NCI-H345 treated with DMSO at 0.1 percent for 48 hours (cell line): Measurements from ENCODE around the gene SMURF1.
"Not testable (repeated sequence)": the region's sequence is repeated elsewhere in the genome, so short reads cannot be mapped to it uniquely, and the experiment has no call there.

Experiments
- DNase-seq: peaks from one replicate; lab custom pipeline; 2025; ENCODE audit not compliant: unreplicated experiment; lab: John Stamatoyannopoulos, UW

SMURF1 gene

DNA sequence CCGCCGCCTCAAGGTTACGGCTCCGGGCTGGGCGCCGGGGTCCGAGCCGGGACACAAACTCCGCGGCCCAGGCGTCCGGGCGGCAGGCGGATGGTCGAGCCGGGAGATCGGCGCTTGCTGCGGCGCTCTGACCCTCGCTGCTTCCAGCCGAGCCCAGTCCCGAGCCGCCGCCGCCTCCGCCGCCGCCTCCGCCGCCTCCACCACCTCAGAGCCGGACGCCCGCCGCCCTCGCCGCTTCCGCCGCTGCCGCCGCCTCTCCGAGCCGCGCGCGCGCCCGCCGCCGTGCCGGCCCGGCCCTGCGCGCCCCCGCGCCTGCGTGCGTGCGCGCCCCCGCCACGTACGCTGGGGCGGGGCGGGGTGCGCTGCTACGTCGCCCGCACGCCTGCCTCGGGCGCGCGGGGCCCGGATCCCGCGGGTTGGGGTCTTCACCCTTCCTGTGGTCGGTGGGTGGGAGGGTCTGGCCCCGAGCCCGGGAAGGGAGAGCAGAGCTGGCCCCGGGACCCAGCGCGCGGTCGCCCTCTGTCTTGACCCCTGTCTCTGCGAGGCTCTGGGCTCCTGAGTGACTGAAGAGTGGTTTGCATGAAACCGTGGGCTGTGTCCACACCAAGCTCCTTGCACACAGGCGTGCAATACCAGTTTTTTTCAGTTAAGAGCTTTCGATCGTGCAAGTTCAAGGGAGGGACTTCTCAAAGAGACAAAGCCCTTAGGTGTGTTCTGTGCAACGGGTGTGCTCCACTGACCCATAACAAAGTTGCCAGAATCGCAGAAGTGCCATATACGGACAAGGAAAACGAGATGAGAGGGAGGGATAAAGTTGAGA, at the start of gene SMURF1:
SMURF1 (minus strand) TSS at position 256 of the 820 bp plus-strand sequence. CDS start 328 bp downstream, outside the sequence.
- DNase-seq, result peak; percentile 24

DNA sequence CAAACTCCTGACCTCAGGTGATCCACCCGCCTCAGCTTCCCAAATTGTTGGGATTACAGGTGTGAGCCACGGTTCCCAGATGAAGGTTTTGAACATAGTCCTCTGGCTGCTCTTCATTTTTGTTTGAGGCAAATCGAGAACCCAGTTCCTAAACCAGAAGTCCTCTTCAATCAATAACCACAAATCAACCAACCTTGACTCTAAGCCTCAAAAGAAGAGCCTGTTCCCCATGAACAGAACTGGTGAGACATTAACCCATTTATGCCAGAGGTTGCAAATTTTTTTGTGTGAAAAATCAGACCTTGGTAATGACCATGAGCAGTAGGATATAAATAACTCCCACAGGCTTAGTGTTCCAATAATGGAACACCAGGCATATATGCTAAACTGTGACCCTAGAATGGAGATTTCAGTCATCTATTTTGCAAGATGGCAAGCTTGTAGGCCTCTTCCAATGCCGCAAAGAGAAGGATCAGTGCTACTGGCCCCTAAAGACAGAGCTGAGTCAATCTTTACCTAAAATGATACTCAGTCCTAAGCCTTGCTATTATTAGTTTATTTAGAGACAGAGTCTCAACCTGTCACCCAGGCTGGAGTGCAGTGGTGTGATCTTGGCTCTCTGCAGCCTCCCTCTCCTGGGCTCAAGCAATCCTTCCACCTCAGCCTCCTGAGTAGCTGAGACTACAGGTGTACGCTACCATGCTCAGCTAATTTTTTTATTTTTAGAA, 48.1 kb upstream of the SMURF1 start:
- no peak for DNase-seq

DNA sequence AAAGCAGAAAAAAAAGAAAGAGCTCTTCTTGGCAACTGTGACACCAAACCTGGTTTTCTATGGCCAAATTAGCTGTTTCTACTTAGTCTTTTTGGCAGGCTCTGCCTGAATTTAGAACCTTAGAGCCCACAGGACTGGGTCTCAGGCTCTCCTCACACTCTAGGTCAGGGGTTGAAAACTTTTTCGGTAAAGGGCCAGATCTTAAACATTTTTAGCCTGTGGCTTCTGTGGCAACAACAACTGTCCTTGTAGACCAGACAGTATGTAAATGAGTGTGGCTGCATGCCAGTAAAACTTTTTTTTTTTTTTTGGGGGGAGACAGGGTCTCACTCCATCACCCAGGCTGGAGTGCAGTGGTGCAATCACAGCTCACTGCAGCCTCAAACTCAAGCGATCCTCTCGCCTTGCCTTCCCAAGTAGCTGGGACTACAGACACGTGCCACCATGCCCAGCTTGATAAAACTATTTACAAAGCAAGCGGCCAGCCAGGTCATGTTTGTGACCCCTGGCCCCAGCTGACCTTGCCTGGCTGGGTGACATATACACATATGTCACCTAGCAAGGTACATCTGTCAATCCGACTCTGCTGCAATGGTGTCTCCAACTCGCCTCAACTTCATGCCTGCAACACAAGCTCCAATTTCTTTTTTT, 46.6 kb upstream of the SMURF1 start:
- no peak for DNase-seq

DNA sequence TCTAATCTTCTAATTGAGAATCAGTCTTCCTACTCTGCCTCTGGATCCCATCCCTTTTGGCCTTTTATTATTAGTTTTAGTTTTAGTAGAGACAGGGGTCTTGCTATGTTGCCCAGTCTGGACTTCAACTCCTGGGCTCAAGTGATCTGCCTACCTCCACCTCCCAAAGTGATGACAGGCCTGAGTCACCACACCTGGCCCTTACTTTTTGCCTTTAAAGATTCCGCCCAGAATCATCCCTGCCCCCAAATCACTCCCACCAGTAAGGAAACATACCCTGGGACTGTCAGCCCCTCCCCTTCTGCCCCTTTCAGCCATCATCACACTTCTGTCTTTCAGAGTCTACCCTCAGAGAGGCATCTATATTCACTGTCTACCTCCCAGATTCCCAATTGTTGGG, 45.3 kb upstream of the SMURF1 start:
- no peak for DNase-seq

DNA sequence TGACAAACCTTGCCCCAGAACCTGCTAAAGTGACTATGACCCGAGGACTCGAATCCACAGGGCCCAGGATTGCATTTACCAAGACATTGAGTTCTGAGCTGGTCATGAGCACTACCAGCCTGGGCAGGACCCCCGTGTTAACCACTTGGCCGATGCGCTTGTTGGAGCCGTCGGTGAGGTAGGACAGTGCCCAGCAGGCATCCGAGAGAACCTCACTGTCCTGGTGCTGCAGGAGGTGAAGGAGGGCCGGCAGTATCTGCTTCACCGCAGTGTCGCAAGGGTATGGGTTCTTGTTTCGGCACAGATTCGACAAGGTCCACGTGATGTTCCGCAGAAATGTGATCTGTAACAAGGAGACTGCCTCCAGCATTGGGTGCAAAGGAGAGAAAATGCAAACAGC, 44.3 kb upstream of the SMURF1 start:
- DNase-seq, result no peak

DNA sequence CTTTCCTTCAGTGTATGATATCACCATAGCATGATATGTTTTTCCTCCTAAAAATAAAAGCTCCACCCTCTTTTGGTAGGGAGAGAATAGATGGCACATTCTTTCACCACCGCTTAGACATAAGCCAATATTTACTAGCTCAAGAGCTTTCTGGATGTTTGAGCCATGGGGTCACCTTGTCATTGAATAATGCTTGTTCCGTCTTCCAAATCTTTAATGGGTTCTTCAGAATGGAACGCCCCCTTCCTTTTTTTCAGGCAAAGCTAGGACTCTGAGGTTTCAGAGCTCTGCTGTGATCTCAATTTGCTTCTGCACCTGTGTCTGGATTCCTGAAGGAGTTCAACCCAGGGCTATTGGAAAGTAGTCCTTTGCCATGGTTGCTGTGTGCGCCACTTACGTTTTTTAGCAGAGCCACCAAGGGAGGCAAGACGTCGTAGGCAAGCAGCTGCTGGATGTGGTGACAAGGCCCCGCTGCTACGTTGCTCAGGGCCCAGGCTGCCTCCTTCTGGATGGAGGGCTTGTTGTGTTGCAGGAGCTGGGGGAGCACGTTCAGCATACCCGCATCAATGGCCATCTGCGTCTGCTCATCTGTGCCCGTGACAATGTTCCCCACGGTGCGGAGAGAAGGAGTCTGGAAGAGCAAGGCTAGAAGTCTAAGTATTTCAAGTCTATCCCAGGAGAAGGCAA, 40.8 kb upstream of the SMURF1 start:
- no peak for DNase-seq

DNA sequence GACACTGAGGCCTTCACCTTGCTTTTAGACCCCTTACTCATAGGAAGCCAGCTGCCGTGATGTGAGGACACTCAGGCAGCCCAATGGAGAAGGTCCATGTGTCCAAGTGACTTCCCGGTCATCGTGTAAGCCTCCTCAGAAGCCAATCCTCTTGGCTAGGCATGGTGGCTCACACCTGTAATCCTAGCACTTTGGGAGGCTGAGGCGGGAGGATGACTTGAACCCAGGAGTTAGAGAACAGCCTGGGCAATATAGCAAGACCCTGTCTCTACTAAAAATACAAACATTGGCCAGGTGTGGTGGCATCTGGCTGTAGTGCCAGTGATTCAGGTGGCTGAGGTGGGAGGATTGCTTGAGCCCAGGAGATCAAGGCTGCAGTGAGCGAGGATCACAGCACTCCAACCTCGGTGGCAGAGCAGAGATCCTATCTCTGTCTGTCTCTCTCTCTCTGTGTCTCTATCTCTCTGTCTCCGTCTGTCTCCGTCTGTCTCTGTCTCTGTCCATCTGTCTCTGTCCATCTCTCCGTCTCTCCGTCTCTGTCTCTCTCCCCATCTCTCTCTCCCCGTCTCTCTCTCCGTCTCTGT, 36.3 kb upstream of the SMURF1 start:
- no peak for DNase-seq

DNA sequence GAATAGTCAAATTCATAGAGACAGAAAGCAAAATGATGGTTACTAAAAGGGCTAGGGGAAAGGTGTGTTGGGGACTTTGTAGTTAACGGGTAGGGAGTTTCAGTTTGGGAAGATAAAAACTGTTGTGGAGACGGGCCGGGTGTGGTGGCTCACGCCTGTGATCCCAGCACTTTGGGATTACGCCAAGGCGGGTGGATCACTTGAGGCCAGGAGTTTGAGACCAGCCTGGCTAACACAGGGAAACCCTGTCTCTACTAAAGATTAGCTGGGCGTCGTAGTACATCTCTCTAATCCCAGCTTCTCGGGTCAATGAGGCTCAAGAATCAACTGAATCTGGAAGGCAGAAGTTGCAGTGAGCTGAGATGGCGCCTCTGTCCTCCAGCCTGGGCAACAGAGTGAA, 33.3 kb upstream of the SMURF1 start:
- no peak for DNase-seq

DNA sequence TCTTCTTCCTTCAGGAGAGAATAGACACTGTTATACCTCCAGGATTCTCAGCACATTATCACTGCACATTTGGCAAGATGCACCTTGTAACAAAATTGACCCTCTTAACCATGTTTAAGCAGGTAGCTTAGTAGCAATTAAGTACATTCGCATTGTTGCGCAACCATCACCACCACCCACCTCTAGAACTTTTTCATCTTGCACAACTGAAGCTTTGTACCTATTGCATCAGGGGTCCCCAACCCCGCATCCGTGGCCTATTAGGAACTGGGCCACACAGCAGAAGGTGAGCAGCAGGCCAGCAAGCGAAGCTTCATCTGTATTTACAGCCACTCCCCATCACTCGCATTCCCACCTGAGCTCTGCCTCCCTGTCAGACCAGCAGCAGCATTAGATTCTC, 29.9 kb upstream of the SMURF1 start:
- DNase-seq, result no peak

DNA sequence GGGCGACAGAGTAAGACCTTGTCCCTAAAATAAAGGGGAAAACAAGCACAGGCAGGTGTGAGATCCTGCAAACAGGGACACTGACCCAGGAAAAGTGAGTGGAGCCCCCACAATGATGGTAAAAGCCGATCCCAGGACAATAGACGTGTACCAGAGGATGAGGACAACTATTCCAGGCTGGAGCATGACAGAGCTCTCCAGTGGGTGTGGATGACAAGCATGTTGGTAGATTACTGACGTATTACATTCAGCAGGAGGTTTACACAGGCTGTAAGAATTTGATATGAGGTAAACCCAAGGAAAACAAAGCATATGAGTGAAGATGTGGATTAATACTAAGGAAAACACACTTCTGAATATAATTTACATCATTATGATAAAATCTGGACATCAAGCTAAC, 27.8 kb upstream of the SMURF1 start:
- DNase-seq, result no peak

DNA sequence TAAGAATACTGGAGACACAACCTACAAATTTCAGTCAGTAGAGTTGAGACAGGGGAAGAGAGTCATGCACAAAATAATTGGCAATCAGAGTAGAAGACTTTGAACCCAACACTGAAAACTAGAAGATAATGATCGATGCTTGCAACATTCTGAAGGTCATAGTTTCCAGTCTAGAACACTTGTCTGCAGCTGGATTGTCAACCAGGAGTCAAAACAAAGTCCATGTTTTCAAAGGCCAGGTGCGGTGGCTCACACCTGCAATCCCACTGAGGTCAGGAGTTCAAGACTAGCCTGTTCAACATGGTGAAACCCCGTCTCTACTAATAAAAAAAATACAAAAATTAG, 26.8 kb upstream of the SMURF1 start:
- DNase-seq, result no peak

DNA sequence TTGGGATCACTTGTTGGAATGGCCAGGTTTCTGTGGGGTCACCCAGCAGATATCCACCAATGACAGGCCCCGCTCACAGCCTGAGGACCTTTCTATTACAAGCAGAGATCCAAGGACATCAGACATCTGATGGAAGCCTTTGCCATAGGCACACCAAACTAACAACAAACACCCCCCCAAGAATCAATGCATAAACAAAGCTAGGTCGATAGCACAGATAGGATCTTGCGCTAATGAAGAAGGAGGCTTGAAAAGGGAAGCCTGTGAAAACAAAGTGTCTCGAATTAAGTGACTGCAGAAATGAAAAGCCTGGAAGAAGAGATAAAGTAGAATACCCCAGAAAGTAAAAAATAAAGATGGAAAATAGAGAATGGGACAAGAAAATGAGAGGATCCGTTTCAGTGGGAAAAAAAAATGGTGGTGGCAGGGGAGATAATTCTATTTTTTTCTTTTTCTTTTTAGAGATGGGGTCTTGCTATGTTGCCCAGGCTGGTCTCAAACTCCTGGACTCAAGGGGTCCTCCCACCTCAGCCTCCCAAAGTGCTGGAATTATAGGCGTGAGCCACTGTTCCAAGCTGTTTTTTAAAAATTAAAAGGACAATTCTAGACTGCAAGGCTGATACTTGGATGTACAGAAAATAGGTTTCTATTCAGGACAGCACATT, 26.3 kb upstream of the SMURF1 start:
- no peak for DNase-seq

DNA sequence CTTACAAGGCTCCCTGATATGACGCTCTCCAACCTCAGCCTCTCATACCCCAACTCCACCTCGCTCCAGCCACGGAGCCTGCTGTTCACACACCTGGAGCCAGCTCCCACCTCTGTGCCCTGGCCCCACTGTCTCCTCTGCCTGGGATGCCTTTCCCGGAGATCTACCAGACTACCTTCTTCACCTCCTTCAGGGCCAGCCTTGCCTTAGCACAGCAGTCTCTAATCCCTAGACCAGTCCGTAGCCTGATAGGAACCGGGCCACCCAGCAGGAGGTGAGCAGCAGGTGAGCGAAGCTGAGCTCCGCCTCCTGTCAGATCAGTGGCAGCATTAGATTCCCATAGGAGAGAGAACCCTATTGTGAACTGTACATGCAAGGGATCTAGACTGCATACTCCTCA, 23.2 kb upstream of the SMURF1 start:
- no peak for DNase-seq

DNA sequence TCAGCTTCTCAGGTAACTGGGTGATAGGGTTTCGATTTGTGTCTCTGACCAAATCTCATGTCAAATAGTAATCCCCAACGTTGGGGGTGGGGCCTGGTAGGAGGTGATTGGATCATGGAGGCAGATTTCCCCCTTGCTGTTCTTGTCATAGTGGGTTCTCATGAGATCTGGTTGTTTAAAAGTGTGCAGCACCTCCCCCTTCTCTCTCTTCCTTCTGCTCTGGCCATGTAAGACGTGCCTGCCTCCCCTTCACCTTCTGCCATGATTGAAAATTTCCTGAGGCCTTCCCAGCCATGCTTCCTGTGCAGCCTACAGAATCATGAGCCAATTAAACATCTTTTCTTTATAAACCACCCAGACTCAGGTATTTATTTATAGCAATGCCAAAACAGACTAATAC, 21.9 kb upstream of the SMURF1 start:
- DNase-seq, result no peak

DNA sequence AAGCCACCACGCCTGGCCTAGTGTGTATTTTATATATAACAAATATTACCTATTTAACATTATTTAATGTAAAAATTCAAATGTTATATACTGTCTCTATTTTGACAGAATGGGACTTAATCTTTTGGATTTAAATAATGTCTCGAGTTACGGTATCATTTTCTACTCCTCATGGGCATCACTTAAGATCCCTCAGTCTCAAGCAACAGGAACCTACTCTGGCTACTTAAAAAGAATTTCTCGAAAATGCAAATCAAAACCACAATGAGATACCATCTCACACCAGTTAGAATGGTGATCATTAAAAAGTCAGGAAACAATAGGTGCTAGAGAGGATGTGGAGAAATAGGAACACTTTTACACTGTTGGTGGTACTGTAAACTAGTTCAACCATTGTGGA, 19.8 kb upstream of the SMURF1 start:
- DNase-seq, result not testable (repeated sequence)

DNA sequence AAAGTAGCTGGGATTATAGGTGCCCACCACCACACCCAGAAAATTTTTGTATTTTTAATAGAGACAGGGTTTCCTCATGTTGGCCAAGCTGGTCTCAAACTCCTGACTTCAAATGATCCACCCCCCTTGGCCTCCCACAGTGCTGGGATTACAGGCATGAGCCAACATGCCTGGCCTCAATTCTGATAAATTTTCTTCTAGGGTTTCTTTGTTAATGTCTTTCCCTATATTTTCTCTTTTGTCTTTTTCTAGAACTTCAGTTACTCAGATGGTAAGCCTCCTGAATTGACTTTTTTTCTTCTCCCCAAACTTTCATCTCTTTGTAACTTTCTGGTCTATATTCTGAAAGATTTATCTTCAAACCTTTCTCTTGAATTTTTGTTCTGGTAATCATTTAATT, 12.7 kb upstream of the SMURF1 start:
- no peak for DNase-seq

DNA sequence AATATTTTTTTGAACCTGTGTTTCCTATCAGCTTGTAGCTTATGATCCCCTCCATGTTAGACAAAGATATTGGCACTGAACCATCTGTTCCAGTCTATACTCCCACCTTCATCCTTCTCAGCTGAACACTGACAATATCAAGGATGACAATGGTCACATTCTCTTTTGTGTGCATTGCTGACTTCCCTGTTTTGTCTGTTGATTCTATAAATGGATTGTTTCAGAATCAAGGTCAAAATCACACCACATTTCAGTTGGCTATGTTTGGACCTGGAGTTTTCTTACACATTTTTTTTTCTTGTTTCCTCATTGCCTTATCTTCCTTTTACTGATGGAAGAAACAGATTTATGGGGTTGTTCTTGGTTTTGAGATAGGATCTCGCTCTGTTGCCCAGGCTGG, 11.3 kb upstream of the SMURF1 start:
- no peak for DNase-seq

DNA sequence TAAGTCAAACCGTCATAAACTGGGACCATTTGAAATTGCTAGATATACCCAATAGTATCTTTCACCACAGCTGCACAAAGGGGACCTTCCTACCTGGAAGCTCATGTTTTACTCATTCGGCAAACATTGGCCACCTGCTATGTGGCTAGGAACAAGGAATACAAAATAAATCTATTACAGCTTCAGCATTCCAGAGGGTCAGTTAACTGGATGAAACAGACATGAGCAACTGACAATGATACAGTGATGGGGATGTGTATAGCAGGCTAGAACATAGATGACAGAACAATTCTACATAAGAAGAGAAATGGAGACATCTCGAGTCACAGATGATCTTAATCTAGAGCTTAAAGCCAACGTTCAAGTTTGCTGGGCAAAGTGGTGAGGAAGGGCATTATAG, 3.1 kb upstream of the SMURF1 start:
- DNase-seq, result no peak

DNA sequence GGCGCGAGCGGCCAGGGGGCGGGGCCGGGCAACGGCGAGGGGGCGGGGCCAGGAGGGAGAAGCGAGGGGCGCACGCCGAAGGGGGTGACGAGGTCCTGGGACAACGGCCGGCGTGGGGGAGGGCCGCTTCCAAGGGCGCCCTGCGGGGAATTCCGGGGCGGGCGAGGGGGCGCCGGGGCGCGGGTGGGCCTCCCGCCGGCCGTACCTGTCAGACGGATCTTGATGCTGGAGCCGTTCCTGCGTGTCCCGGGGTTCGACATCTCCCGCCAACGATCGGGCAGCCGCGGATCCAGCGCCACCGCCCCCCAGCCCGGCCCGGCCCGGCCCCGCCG, 421 bp downstream of the SMURF1 start:
- peak; percentile 40 for DNase-seq

DNA sequence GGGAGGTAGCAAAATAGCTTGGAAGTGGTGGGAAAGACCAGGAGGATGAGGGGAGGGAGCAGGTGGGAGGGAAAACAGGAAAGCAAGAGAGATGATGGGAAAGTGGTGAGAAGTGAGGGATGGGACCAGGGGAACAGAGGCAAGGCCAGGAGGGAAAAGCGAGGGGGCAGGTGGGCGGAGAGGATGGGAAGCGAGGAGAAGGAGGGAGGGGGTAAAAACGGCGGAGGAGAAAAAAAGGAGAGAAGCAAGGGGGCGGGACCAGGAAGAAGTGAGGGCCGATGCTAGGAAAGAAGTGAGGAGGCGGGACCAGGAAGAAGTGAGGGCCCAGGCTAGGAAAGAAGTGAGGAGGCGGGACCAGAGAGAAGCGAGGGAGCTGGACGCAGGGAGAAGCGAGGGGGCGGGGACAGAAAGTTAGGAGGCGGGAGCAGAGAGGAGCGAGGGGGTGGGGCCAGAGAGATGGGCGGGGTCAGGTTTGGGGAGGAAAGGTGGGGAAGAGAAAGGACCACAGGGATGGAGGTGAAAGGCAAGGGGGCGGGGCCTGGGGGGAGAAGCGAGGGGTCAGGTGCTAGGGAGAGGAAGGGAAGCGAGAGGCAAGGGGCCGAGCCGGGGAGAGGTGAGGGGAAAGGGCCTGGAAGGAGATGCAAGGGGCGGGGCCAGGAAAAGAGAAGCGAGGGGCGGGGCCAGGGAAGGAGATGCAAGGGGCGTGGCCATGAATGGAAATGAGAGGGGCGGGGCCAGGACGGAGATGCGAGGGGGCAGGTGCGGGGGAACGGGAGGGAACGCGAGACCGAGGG, 984 bp downstream of the SMURF1 start:
- DNase-seq, result peak; percentile 45
